ENCODE measurements around the gene OR5D18.

- TF ChIP-seq CTCF (IDR thresholded peaks at IDR 0.05), result no peak
- TF ChIP-seq EZH2phosphoT487 (IDR thresholded peaks at IDR 0.05), result no peak
Observed at GRCh38 chr11:55854704-55855103, 35.3 kb downstream of the OR5D18 start.
